Ovary (tissue), 9 donors: ENCODE measurements around the gene DOCK2. TPM values are rescaled to one million over a fixed set of nuclear protein-coding genes. Genes with fewer than 3 reads are reported as not detected.

Experiments used
- DNase-seq, 5 donors: peaks; one replicate each; pipeline ENCODE4 v3.0.0-alpha.2; 2019 to 2020
- H3K27ac ChIP-seq, 2 donors: fragments of 200-600 bp; one replicate each; pipeline versions ENCODE4 v1.5.1 to v1.8.0; 2019 to 2022
- H3K27me3 ChIP-seq: fragments of 200-600 bp; one replicate; pipeline ENCODE4 v1.8.0; 2022
- H3K36me3 ChIP-seq: fragments of 200-600 bp; sonication (generic); one replicate; pipeline ENCODE4 v1.5.1; 2019
- H3K4me1 ChIP-seq: one replicate; pipeline ENCODE4 v1.8.1; 2013; ENCODE audit warnings: mild to moderate bottlenecking, moderate library complexity; ENCODE audit not compliant: insufficient read depth
- H3K4me3 ChIP-seq: fragments of 200-600 bp; sonication (generic); one replicate; pipeline ENCODE4 v1.5.1; 2017
- H3K9me3 ChIP-seq, 2 donors: fragments of 200-600 bp in 1 of 2; sonication (generic) in 1 of 2; one replicate each; pipeline versions ENCODE4 v1.5.1 to v1.8.1; 2013 to 2019; ENCODE audit warnings: mild to moderate bottlenecking in 1 of 2, moderate library complexity in 1 of 2
- CTCF ChIP-seq, 3 donors: fragments of 450-650 bp in 2 of 3; fragments of 200-600 bp in 1 of 3; IDR thresholded peaks; one replicate each; pipeline versions ENCODE4 v1.5.1 to v1.8.0; 2016 to 2022; ENCODE audit warnings: antibody characterized with exemption in 3 of 3, mild to moderate bottlenecking in 1 of 3
- EP300 ChIP-seq: sonication (generic); formaldehyde crosslinking; IDR thresholded peaks from one replicate; pipeline ENCODE4 v1.6.1; 2017; ENCODE audit warnings: antibody characterized with exemption
- POLR2A ChIP-seq: fragments of 450-650 bp; IDR thresholded peaks from one replicate; pipeline ENCODE4 v1.6.1; 2017; ENCODE audit warnings: antibody characterized with exemption, mild to moderate bottlenecking, moderate library complexity
- WGBS, 3 donors: extraction: QIAGEN DNeasy Blood & Tissue Kit in 1 of 3; methylation state at CpG; one replicate each; pipeline versions ENCODE4 v1.1.5 to v1.1.7; 2013 to 2017; 5-methylcytosine and 5-hydroxymethylcytosine counted together
- intact Hi-C, 4 donors: fragments of 100-400 bp; cut with DNase I; formaldehyde crosslinking; loops; one replicate each; pipeline versions ENCODE4 v1.11.0 to v1.15.1; 2022 to 2023
- polyA plus RNA-seq, 2 donors: library from polyadenylated mRNA; stranded (reverse); fragments of 200-250 nt in 1 of 2; fragments of 350-450 nt in 1 of 2; fragmentation: Illumina TruSeq in 1 of 2; extraction: RNeasy Lipid Tissue Mini Kit (QIAGEN cat#74804) in 1 of 2; gene quantifications; one replicate each; pipeline ENCODE4 v1.2.3, GENCODE V29; 2013 to 2014
- total RNA-seq, 7 donors: library from RNA; depleted of rRNA in 2 of 7; stranded (reverse); fragments of >200 nt in 2 of 7; fragmentation: NEBNext Ultra II Directional in 3 of 7; extraction: Animal tissue kit (Norgen Biotek cat#: 25700) in 3 of 7; gene quantifications; one replicate each; pipeline versions ENCODE4 v1.1.0 to v1.2.4, GENCODE V29; 2016 to 2023
- donor health status: DM: no; HTN: no; CAD: no; lungs with moderate emphysema.
- donor health status: DM: no; HTN: no; CAD: no.
- donor health status: Bipolar disorder and iron deficiency.
- donor health status: DM: yes; HTN: yes; CAD: no.
- donor health status: DM: no; HTN: no; CAD: no.
- donor health status: DM: yes; HTN: yes; CAD: no.

Gene DOCK2
- total and polyA plus RNA-seq, 9 donors: 1.3 to 10.2 (median 5.4) TPM

GRCh38 chr5:169637549-169638121, 560 bp downstream of the DOCK2 start:
- intact Hi-C loops: no loop called here
- Histone ChIP-seq H3K4me3 (no peak overlapping the region), H3K4me1 (no peaks in the 10 kb centered on the region), H3K27ac (no peak overlapping the region), H3K27me3 (no peaks in the 10 kb centered on the region), H3K9me3 (peaks cover 0 to 3% of the 10 kb centered on the region in 2 donors), H3K36me3 (no peaks in the 10 kb centered on the region)
- DNase-seq: no peak
- 14 to 19% (median 15%) methylated on average over 16 to 18 of the region's 18 CpGs for WGBS, 3 donors
- TF ChIP-seq CTCF (IDR thresholded peaks at IDR 0.05) (no peak), EP300 (no peak), POLR2A (no peak)

GRCh38 chr5:169641253-169641652, 4.2 kb downstream of the DOCK2 start:
- TF ChIP-seq POLR2A: no peak

GRCh38 chr5:169646856-169647255, 9.8 kb downstream of the DOCK2 start:
- intact Hi-C loops: no loop called here
- DNase-seq: no peak
- no peaks in the 10 kb centered on the region for H3K36me3 ChIP-seq
- H3K27me3 ChIP-seq: no peaks in the 10 kb centered on the region
- no peak overlapping the region for H3K4me3 ChIP-seq
- TF ChIP-seq CTCF (IDR thresholded peaks at IDR 0.05): no peak
- TF ChIP-seq EP300: no peak
- TF ChIP-seq POLR2A: no peak
- H3K27ac ChIP-seq: no peak overlapping the region
- peaks cover 1% of the 10 kb centered on the region for H3K4me1 ChIP-seq
- H3K9me3 ChIP-seq: no peaks in the 10 kb centered on the region
- WGBS, 3 donors: 78 to 88% (median 86%) methylated on average over 3 of the region's 3 CpGs

More at GRCh38 chr5:169641253-169641652, 4.2 kb downstream of the DOCK2 start:
- DNase-seq: no peak
- no peak overlapping the region for H3K27ac ChIP-seq
- H3K4me3 ChIP-seq: no peak overlapping the region
- WGBS, 3 donors: 7 to 17% (median 9%) methylated on average over 6 of the region's 6 CpGs
- intact Hi-C loops: no loop called here
- no peaks in the 10 kb centered on the region for H3K4me1 ChIP-seq
- H3K36me3 ChIP-seq: no peaks in the 10 kb centered on the region
- H3K27me3 ChIP-seq: no peaks in the 10 kb centered on the region
- peaks cover 0 to 3% of the 10 kb centered on the region in 2 donors for H3K9me3 ChIP-seq

GRCh38 chr5:169647566-169647965, 10.5 kb downstream of the DOCK2 start:
- Histone ChIP-seq H3K27me3 (no peaks in the 10 kb centered on the region), H3K4me1 (peaks cover 1% of the 10 kb centered on the region), H3K27ac (no peak overlapping the region), H3K9me3 (no peaks in the 10 kb centered on the region), H3K4me3 (no peak overlapping the region), H3K36me3 (no peaks in the 10 kb centered on the region)
- no peak for DNase-seq
- 7 to 14% (median 10%) methylated on average over 1 of the region's 1 CpG for WGBS, 3 donors
- TF ChIP-seq CTCF (IDR thresholded peaks at IDR 0.05) (no peak), POLR2A (no peak), EP300 (no peak)
- intact Hi-C loops: no loop called here

DNA sequence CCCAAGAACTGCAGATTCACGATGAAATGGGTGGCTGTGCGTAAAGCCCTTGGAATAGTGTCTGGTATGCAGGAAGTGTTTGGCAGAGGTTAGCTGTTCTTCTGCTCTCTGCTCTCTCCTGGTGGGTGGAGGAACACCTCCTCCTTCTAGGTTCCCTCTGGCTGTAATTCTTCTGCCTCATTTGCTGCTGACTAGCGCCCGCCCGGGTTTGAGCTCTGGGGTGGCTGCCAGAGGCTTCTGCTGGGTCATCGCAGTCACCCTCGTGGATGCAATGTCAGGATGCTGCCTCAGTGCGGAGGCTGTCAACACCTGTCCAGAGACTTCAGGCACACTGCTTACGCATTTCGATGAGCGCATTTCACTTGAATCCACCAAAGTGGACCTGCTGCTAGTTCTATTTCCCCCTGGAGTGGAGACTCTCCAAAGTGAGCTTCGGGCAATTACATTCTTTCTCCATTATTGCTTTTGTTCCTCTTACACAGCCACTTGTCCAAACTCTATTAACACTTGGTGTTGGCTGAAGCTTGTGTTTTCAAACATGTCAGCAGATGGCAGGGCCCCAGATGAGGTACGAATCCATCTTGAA, 11.7 kb downstream of the DOCK2 start:
- Histone ChIP-seq H3K27ac (no peak overlapping the region), H3K36me3 (no peaks in the 10 kb centered on the region), H3K4me1 (peaks cover 1% of the 10 kb centered on the region), H3K9me3 (no peaks in the 10 kb centered on the region), H3K4me3 (no peak overlapping the region), H3K27me3 (no peaks in the 10 kb centered on the region)
- TF ChIP-seq CTCF (IDR thresholded peaks at IDR 0.05): no peak
- no peak for TF ChIP-seq POLR2A
- TF ChIP-seq EP300: no peak
- DNase-seq: no peak
- WGBS, 3 donors: 57 to 74% (median 63%) methylated on average over 13 of the region's 13 CpGs
- intact Hi-C loops: no loop called here
